HG02981 (cell line): ENCODE results near the gene ERF.

Source experiments
- ATAC-seq: cut with Tn5 transposase; IDR thresholded peaks from one replicate; pipeline ENCODE4 v1.9.1; 2021; ENCODE audit warnings: mild to moderate bottlenecking, moderate library complexity; ENCODE audit not compliant: unreplicated experiment

The ERF gene

GRCh38 chr19:42287017-42287826 is 32.3 kb upstream of the ERF start:
- no peak for ATAC-seq

- ATAC-seq: no peak
These were observed 31.6 kb upstream of the ERF start for GRCh38 chr19:42286349-42287016.

DNA sequence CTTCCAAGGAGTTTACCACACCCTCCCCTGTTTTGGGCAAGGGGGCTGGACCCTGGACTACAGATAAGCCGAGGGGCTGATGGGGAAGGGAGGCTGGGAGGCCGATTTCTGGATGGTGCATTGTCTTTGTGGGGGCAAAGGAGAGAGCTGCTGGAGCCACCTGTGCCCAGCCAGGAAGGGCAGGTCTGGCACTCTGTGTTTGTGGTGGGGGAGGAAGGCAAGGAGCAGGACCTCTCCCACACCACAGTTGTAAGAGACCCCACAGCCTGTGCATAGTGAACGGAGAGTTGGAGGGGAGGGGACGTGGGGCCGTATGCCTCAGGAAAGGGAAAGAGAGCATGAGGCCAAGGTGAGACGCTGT is 31.0 kb upstream of the ERF start:
- no peak for ATAC-seq

- ATAC-seq: no peak
These were observed 30.6 kb upstream of the ERF start for GRCh38 chr19:42285541-42285941.

GRCh38 chr19:42284591-42285341 is 29.8 kb upstream of the ERF start:
- ATAC-seq: no peak

DNA sequence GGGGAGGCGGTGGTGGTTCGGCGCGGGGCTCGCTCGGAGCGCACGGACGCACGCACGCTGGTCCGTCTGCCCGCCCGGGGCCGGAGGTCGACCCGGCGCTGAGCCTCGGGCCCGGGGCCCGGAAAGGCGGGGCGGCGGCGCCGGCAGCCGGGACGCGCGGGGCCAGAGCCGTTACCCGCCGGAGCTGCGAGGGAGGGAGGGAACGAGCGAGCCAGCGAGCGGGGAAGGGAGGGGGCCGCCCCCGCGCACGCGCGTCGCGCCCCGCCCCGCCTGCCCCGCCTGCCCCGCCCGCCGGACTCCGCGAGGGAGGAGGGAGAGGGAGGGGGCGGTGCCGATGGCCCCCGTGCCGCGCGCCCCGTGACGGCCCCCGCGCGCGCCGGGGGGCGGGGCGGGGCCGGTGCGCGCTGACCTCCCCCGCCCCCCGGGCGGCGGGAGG is 29.2 kb upstream of the ERF start:
- peak; percentile 25 for ATAC-seq

GRCh38 chr19:42283188-42284065 is 28.5 kb upstream of the ERF start:
- peak; percentile 42 for ATAC-seq

DNA sequence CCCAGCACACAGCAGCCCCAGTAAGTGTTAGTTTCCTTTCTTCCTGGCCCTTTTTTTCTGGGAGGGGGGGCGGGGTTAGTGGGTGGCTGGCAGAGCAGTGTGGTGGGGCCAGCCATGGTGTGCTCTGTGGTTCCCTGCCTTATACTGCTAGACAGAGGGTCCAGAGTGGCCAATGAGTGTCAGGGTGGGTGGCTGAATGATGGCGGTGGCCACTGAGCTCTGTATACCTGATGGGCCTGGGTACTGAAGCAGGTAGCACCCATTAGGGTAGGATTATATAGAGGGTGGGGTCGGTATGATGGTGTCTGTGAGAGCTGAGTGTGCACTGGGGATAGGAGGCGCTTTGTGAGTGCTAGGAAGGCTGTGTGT is 27.9 kb upstream of the ERF start:
- no peak for ATAC-seq

GRCh38 chr19:42281827-42282762 is 27.2 kb upstream of the ERF start:
- ATAC-seq: no peak

GRCh38 chr19:42281146-42281826 is 26.4 kb upstream of the ERF start:
- no peak for ATAC-seq

- no peak for ATAC-seq
These were observed 25.9 kb upstream of the ERF start for GRCh38 chr19:42280815-42281145.

- peak; percentile 39 for ATAC-seq
These were observed 25.2 kb upstream of the ERF start for GRCh38 chr19:42279902-42280814.

DNA sequence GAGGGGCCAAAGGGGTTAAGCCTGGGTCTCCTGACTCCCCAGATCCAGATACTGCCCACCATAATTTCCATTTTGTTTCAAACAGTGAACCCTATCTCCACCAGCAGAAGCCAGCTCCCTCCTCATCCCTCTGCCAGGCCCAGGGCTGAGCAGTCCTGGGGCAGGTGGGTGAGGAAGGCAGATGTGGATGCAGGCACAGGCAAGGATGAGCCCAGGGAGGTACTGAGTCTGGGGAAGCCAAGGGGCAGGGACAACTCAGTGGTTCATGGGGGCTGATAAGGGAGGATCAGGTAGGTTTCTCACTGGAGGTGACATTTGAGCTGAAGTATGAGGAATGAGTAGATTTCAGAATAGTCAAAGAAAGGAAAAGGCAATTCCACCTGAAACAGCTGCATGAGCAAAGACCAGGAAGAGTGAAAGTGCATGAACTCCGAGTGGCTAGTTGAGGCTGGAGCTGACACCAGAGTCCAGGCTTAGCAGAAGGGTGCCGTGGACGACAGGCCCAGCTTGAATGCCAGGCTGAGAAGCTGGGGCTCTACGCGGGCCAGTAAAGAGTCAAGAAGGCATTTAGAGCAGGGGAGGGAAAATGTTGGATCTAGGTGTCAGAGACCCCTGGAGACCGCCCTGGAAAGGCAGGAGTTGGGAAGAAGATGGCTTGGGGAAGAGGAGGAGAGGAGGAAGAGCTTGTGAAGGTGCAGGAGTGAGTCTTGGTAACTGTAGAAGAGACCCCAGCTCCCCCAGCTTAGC is 24.4 kb upstream of the ERF start:
- ATAC-seq: no peak

GRCh38 chr19:42278452-42279154 is 23.7 kb upstream of the ERF start:
- ATAC-seq: no peak

DNA sequence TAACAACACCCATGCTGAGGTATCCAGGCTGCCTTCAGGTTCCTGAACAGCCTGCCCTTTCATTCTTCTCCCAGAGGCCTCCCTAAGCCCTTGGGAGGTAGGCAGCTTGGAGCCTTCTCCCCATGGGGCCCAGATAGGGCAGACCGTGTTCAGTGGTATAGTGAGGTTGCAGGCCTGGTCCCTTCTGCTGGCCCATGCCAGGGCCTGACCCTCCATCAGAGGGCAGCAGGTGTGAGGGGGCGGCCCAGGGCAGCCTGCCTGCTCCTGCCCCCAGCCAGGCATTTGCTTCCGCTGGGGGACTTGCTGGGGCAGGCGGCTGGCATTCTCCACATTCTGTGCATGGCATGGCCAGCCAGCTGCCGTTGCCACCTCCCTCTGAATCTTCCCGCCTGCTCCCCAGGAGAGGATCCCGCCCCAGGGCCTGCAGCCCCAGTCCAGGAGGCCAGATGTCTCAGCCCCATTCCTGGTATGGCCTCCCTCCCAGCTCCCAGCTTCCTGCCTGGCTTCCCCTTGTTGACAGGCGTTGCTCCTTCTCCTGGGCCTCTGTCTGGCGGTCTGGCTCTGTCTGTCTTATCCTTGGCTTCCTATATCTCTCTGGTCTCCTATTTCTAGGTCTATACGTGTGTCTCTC is 23.0 kb upstream of the ERF start:
- ATAC-seq: no peak

GRCh38 chr19:42276821-42277220 is 21.9 kb upstream of the ERF start:
- ATAC-seq: no peak

GRCh38 chr19:42276284-42276683 is 21.4 kb upstream of the ERF start:
- no peak for ATAC-seq
